Vagina (tissue), 2 donors: Measurements from ENCODE around the gene WTAP. TPM values are rescaled to one million over a fixed set of nuclear protein-coding genes. Genes with fewer than 3 reads are reported as not detected.
"Not testable (repeated sequence)": the region's sequence is repeated elsewhere in the genome, so short reads cannot be mapped to it uniquely, and the experiment has no call there.

ENCODE experiments used
- DNase-seq, 2 donors: peaks; one replicate each; pipeline ENCODE4 v3.0.0-alpha.2; 2017; ENCODE audit errors: extremely low spot score in 2 of 2
- H3K27ac ChIP-seq: fragments of 200-600 bp; sonication (generic); one replicate; pipeline ENCODE4 v1.5.1; 2019
- H3K27me3 ChIP-seq: fragments of 200-600 bp; sonication (generic); one replicate; pipeline ENCODE4 v1.5.1; 2019
- H3K36me3 ChIP-seq, 2 donors: fragments of 200-600 bp; sonication (generic); one replicate each; pipeline ENCODE4 v1.5.1; 2017 to 2019
- H3K4me1 ChIP-seq: fragments of 200-600 bp; sonication (generic); one replicate; pipeline ENCODE4 v1.5.1; 2019
- H3K4me3 ChIP-seq, 2 donors: fragments of 200-600 bp; sonication (generic); 1 replicate in 1 of 2; 2 replicates in 1 of 2; pipeline ENCODE4 v1.5.1; 2016 to 2019
- H3K9me3 ChIP-seq: fragments of 200-600 bp; sonication (generic); one replicate; pipeline ENCODE4 v1.5.1; 2019
- CTCF ChIP-seq, 3 experiments: fragments of 450-650 bp in 2 of 3; fragments of 200-600 bp in 1 of 3; sonication (generic) in 1 of 3; IDR thresholded peaks; one replicate each; pipeline ENCODE4 v1.5.1; 2017 to 2019; ENCODE audit warnings: antibody characterized with exemption in 3 of 3, mild to moderate bottlenecking in 2 of 3, moderate library complexity in 2 of 3
- POLR2A ChIP-seq, 2 donors: fragments of 450-650 bp; IDR thresholded peaks; one replicate each; pipeline ENCODE4 v1.6.1; 2017; ENCODE audit warnings: antibody characterized with exemption in 2 of 2, mild to moderate bottlenecking in 2 of 2, moderate library complexity in 2 of 2
- POLR2AphosphoS5 ChIP-seq, 2 donors: sonication (generic); formaldehyde crosslinking; IDR thresholded peaks; one replicate each; pipeline ENCODE4 v1.9.0; 2017; ENCODE audit warnings: antibody characterized with exemption in 2 of 2, mild to moderate bottlenecking in 2 of 2, low read depth in 1 of 2; ENCODE audit not compliant: insufficient read depth in 1 of 2
- intact Hi-C: fragments of 100-400 bp; cut with DNase I; formaldehyde crosslinking; loops from one replicate; pipeline ENCODE4 v1.15.1; 2023
- total RNA-seq: library from RNA; depleted of rRNA; stranded (reverse); fragments of >200 nt; gene quantifications from one replicate; pipeline ENCODE4 v1.2.3, GENCODE V29; 2016

The WTAP gene
- total RNA-seq, 1 donor from 2014 or later: 85.0 TPM

GRCh38 chr6:159715605-159716004 lies 11.7 kb upstream of the WTAP start:
- H3K4me3 ChIP-seq: no peak overlapping the region
- H3K9me3 ChIP-seq: no peaks in the 10 kb centered on the region
- peak overlapping the region; percentile 87 for H3K27ac ChIP-seq
- no peak for TF ChIP-seq POLR2A (IDR thresholded peaks at IDR 0.05)
- no peak for TF ChIP-seq POLR2AphosphoS5 (IDR thresholded peaks at IDR 0.05; ENCODE audit: insufficient read depth in 1 of 2, low read depth in 1 of 2)
- TF ChIP-seq CTCF (IDR thresholded peaks at IDR 0.05): no peak
- peaks cover 31% of the 10 kb centered on the region for H3K4me1 ChIP-seq
- intact Hi-C loops: loop anchor here (2.0 kb wide), 1 partner anchor 15 kb away; no protein-coding TSS in a partner anchor
- no peak for DNase-seq
- no peaks in the 10 kb centered on the region for H3K27me3 ChIP-seq
- no peaks in the 10 kb centered on the region for H3K36me3 ChIP-seq

- peak in 1 of 2 donors; percentile 98 for DNase-seq
- Histone ChIP-seq H3K27ac (peak overlapping the region; percentile 87), H3K36me3 (no peaks in the 10 kb centered on the region), H3K4me1 (peaks cover 31% of the 10 kb centered on the region), H3K27me3 (no peaks in the 10 kb centered on the region), H3K9me3 (no peaks in the 10 kb centered on the region), H3K4me3 (peak overlapping the region; percentile 10 to 36)
- intact Hi-C loops: loop anchor here (2.0 kb wide), 1 partner anchor 16 kb away; no protein-coding TSS in a partner anchor
- TF ChIP-seq POLR2AphosphoS5 (IDR thresholded peaks at IDR 0.05; ENCODE audit: insufficient read depth in 1 of 2, low read depth in 1 of 2) (peak; percentile 37 to 91), POLR2A (IDR thresholded peaks at IDR 0.05) (no peak)
These were observed 10.8 kb upstream of the WTAP start for GRCh38 chr6:159716247-159717096.

DNA sequence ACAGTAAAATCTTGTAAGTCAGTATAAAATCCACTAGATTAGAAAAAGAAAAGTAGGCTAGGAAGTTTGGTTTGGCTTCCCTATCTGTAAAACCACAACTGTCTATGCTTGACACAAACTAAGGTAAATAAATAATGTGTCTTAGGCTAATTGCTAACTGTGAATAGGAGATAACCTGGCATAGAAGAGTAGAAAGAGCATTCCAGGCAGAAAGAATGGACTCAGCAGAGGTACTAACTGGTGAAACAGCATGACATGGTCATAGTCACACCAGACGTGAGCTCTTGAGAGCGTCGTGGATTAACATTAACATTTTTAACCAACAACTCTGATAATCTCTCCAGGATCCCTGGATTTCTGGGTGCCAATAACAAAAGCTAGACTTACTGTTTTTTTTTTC lies 8.7 kb upstream of the WTAP start:
- Histone ChIP-seq H3K27me3 (no peaks in the 10 kb centered on the region), H3K4me1 (peaks cover 31% of the 10 kb centered on the region), H3K27ac (peak overlapping the region; percentile 87), H3K9me3 (no peaks in the 10 kb centered on the region), H3K36me3 (no peaks in the 10 kb centered on the region), H3K4me3 (no peak overlapping the region)
- no peak for DNase-seq
- no peak for TF ChIP-seq POLR2AphosphoS5 (IDR thresholded peaks at IDR 0.05; ENCODE audit: insufficient read depth in 1 of 2, low read depth in 1 of 2)
- TF ChIP-seq CTCF (IDR thresholded peaks at IDR 0.05): no peak
- no peak for TF ChIP-seq POLR2A (IDR thresholded peaks at IDR 0.05)
- intact Hi-C loops: no loop called here

GRCh38 chr6:159719287-159719686 lies 8.0 kb upstream of the WTAP start:
- intact Hi-C loops: no loop called here
- Histone ChIP-seq H3K27ac (peak overlapping the region; percentile 87), H3K4me3 (no peak overlapping the region), H3K9me3 (no peaks in the 10 kb centered on the region), H3K27me3 (no peaks in the 10 kb centered on the region), H3K36me3 (no peaks in the 10 kb centered on the region), H3K4me1 (peaks cover 29% of the 10 kb centered on the region)
- DNase-seq: no peak
- no peak for TF ChIP-seq POLR2AphosphoS5 (IDR thresholded peaks at IDR 0.05; ENCODE audit: insufficient read depth in 1 of 2, low read depth in 1 of 2)
- no peak for TF ChIP-seq POLR2A (IDR thresholded peaks at IDR 0.05)
- no peak for TF ChIP-seq CTCF (IDR thresholded peaks at IDR 0.05)

- no peak overlapping the region for H3K4me3 ChIP-seq
- no peaks in the 10 kb centered on the region for H3K36me3 ChIP-seq
- H3K9me3 ChIP-seq: no peaks in the 10 kb centered on the region
- intact Hi-C loops: no loop called here
- peaks cover 20% of the 10 kb centered on the region for H3K4me1 ChIP-seq
- DNase-seq: no peak
- TF ChIP-seq CTCF (IDR thresholded peaks at IDR 0.05) (peak in 2 of 3 experiments; percentile 16 to 38), POLR2A (IDR thresholded peaks at IDR 0.05) (no peak)
- H3K27ac ChIP-seq: no peak overlapping the region
- H3K27me3 ChIP-seq: no peaks in the 10 kb centered on the region
These were observed 6.6 kb upstream of the WTAP start for GRCh38 chr6:159720708-159721107.

GRCh38 chr6:159721981-159722380 lies 5.3 kb upstream of the WTAP start:
- DNase-seq, H3K4me3 ChIP-seq, H3K27ac ChIP-seq, H3K27me3 ChIP-seq, H3K36me3 ChIP-seq, H3K9me3 ChIP-seq, intact Hi-C loops: not testable (repeated sequence)
- H3K4me1 ChIP-seq: peaks cover 14% of the 10 kb centered on the region
